ENCODE measurements around the gene SLC43A1. TPM values are rescaled to one million over a fixed set of nuclear protein-coding genes. Genes with fewer than 3 reads are reported as not detected.

Gene SLC43A1
- total and polyA plus RNA-seq, 2 of the 4 experiments (the other 2 are of a cell fraction): 10.0 to 17.0 TPM

DNA sequence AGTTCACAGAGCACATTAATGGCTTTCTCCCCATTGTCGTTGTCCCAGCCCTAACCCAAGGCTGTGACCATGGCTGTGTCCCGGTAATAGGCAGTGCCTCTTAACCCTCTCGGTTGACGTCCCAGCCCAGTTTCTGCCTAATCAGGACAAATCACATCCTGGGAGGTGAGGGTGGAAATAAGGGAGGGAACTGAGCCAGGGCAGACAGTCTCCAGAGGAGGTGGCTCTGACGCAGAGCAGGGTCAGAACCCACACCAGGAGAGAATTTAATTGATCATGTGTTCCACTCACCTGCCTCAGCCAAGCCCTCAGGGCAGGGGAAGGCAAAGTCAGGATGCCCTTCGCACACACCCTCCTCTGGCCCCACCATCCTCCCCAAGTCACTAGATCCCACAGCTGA is 17.0 kb downstream of the SLC43A1 start:
- 90% methylated on average over 2 of the region's 6 CpGs; no CpG with 5 or more reads in 1 of the 2 experiments for WGBS, 2 experiments (ENCODE audit: extremely low coverage in 2 of 2, insufficient read length in 1 of 2)
- H3K14ac ChIP-seq (replicated peaks; ENCODE audit: low read depth, low read length): no peak overlapping the region
- ATAC-seq (ENCODE audit: low read depth): no peak
- no peak overlapping the region for H4K8ac ChIP-seq (ENCODE audit: low read depth in 2 of 2, low read length in 2 of 2)
- H2BK5ac ChIP-seq (ENCODE audit: low read depth, low read length, poor library complexity, severe bottlenecking): no peak overlapping the region
- no peak overlapping the region for H2AK5ac ChIP-seq (ENCODE audit: low read depth, low read length)
- H3K18ac ChIP-seq (ENCODE audit: low read depth, low read length): no peak overlapping the region
- peaks cover 15% of the 10 kb centered on the region for H3K4me1 ChIP-seq (ENCODE audit: control insufficient read depth, insufficient read depth, low read length)
- H3K9me3 ChIP-seq (ENCODE audit: control insufficient read depth, insufficient read depth, low read length): no peaks in the 10 kb centered on the region
- no peak overlapping the region for H2BK20ac ChIP-seq (ENCODE audit: low read depth, low read length)
- H4K5ac ChIP-seq (ENCODE audit: low read depth, low read length): no peak overlapping the region
- ChIA-PET POLR2A (ENCODE audit: unreplicated experiment) (no interaction called here), CTCF (no interaction called here)
- no peak overlapping the region; the same call in 1 of the 2 replicates for H3K4ac ChIP-seq (ENCODE audit: low read depth, low read length)
- no peak overlapping the region for H3K27ac ChIP-seq (ENCODE audit: insufficient read depth, low read length)
- H3K79me1 ChIP-seq (ENCODE audit: low read depth in 1 of 2, low read length in 2 of 2): peaks cover 3 to 19% of the 10 kb centered on the region in 2 experiments; a peak in 2 of 4 replicates
- no peak overlapping the region for H3K56ac ChIP-seq (ENCODE audit: extremely low read depth, insufficient read depth, low read length)
- intact Hi-C loops (cut with micrococcal nuclease) (no loop called here), dilution Hi-C loops (cut with HindIII; ENCODE audit: low sequenced_read_pairs, unreplicated experiment) (no loop called here), in situ Hi-C loops (cut with MboI; ENCODE audit: low sequenced_read_pairs) (loop anchor here (10.0 to 25.0 kb wide), 2 partner anchors 146 to 1014 kb away; partner anchors contain the start of genes OR5B21 and YPEL4)
- H3K4me2 ChIP-seq (ENCODE audit: low read depth, low read length): no peak overlapping the region
- no peak overlapping the region for H4K91ac ChIP-seq (ENCODE audit: insufficient read depth, low read depth, low read length)
- H3K27me3 ChIP-seq (ENCODE audit: control insufficient read depth, insufficient read depth, low read length): no peaks in the 10 kb centered on the region
- no peak overlapping the region for H3K23ac ChIP-seq (ENCODE audit: low read depth, low read length)
- no peak overlapping the region for H3K9ac ChIP-seq (ENCODE audit: low read depth, low read length)
- TF ChIP-seq, protein P1, sequence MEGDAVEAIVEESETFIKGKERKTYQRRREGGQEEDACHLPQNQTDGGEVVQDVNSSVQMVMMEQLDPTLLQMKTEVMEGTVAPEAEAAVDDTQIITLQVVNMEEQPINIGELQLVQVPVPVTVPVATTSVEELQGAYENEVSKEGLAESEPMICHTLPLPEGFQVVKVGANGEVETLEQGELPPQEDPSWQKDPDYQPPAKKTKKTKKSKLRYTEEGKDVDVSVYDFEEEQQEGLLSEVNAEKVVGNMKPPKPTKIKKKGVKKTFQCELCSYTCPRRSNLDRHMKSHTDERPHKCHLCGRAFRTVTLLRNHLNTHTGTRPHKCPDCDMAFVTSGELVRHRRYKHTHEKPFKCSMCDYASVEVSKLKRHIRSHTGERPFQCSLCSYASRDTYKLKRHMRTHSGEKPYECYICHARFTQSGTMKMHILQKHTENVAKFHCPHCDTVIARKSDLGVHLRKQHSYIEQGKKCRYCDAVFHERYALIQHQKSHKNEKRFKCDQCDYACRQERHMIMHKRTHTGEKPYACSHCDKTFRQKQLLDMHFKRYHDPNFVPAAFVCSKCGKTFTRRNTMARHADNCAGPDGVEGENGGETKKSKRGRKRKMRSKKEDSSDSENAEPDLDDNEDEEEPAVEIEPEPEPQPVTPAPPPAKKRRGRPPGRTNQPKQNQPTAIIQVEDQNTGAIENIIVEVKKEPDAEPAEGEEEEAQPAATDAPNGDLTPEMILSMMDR (conservative IDR thresholded peaks at IDR 0.05; ENCODE audit: low read depth, low read length): no peak
- TF ChIP-seq POLR2A (IDR thresholded peaks at IDR 0.05; ENCODE audit: low read depth, low read length) (no peak), SMC3 (IDR thresholded peaks at IDR 0.05; ENCODE audit: low read depth, low read length) (no peak)
- H2AFZ ChIP-seq (replicated peaks; ENCODE audit: low read length, poor library complexity): no peak overlapping the region
- peaks cover 31% of the 10 kb centered on the region for H3K36me3 ChIP-seq (ENCODE audit: control insufficient read depth, insufficient read depth, low read length)
- no peak overlapping the region for H2BK120ac ChIP-seq (ENCODE audit: low read depth, low read length)
- no peak for DNase-seq
- no TSS peak for BruUV-seq (replicated peaks)
- H2BK15ac ChIP-seq (ENCODE audit: low read depth, low read length): no peak overlapping the region
- no peak overlapping the region for H3K4me3 ChIP-seq (ENCODE audit: insufficient read depth, low read depth, low read length)
- H4K20me1 ChIP-seq (ENCODE audit: insufficient read depth, low read length): no peaks in the 10 kb centered on the region; the same call in 1 of the 2 replicates
- H2AK9ac ChIP-seq (replicated peaks; ENCODE audit: low read depth, low read length, poor library complexity): peak overlapping the region; percentile 11
- peaks cover 13% of the 10 kb centered on the region; the same call in 1 of the 2 replicates for H3K9me1 ChIP-seq (ENCODE audit: insufficient read depth, low read length)
